IMR-90 (cell line): ENCODE results near the gene ASTN2. TPM values are rescaled to one million over a fixed set of nuclear protein-coding genes. Genes with fewer than 3 reads are reported as not detected.

ENCODE experiments used
- ATAC-seq: fragments of 200-7000 bp; cut with Tn5 transposase; 2 replicates; pipeline ENCODE4 v1.9.1; 2020; ENCODE audit warnings: low read depth, mild to moderate bottlenecking, moderate library complexity
- BruUV-seq: library from RNA; stranded (reverse); fragments of 400-500 nt; replicated peaks from 2 replicates; lab custom pipeline; 2021; lab: Mats Ljungman, UMichigan
- CTCF ChIA-PET: fragments of 300-600 bp; formaldehyde crosslinking; extraction: SDS; loops from one replicate; lab custom pipeline; 2021; ENCODE audit warnings: antibody characterized with exemption; lab: Yijun Ruan, JAX
- POLR2A ChIA-PET: fragments of 300-600 bp; sonication (Branson Sonifier 250); formaldehyde crosslinking; loops from one replicate; lab custom pipeline; 2022; ENCODE audit warnings: antibody characterized with exemption; ENCODE audit not compliant: unreplicated experiment; lab: Charles Lee
- DNase-seq: peaks from one replicate; pipeline ENCODE4 v3.0.0; 2013
- H2AFZ ChIP-seq: replicated peaks from 2 replicates; pipeline ENCODE3; 2013; ENCODE audit warnings: low read length, mild to moderate bottlenecking; ENCODE audit not compliant: poor library complexity
- H2AK5ac ChIP-seq: 2 replicates; pipeline ENCODE4 v1.6.1; 2013; ENCODE audit warnings: low read depth, low read length, inconsistent platforms
- H2AK9ac ChIP-seq: replicated peaks from 2 replicates; pipeline ENCODE3; 2013; ENCODE audit warnings: mild to moderate bottlenecking, low read depth, low read length, moderate library complexity; ENCODE audit not compliant: poor library complexity
- H2BK120ac ChIP-seq: 2 replicates; pipeline ENCODE4 v1.6.1; 2013; ENCODE audit warnings: low read depth, low read length, inconsistent platforms
- H2BK15ac ChIP-seq: 3 replicates; pipeline ENCODE4 v1.6.1; 2013; ENCODE audit warnings: low read depth, low read length, inconsistent platforms
- H2BK20ac ChIP-seq: 2 replicates; pipeline ENCODE4 v1.6.1; 2013; ENCODE audit warnings: low read depth, mild to moderate bottlenecking, inconsistent platforms, low read length, moderate library complexity
- H2BK5ac ChIP-seq: 2 replicates; pipeline ENCODE4 v1.6.1; 2013; ENCODE audit warnings: mild to moderate bottlenecking, low read depth, low read length, inconsistent platforms; ENCODE audit not compliant: poor library complexity, severe bottlenecking
- H3K14ac ChIP-seq: replicated peaks from 2 replicates; pipeline ENCODE4 v1.6.1; 2013; ENCODE audit warnings: low read depth, low read length, inconsistent platforms
- H3K18ac ChIP-seq: 2 replicates; pipeline ENCODE4 v1.6.1; 2013; ENCODE audit warnings: low read depth, low read length, control low read depth
- H3K23ac ChIP-seq: 2 replicates; pipeline ENCODE4 v1.6.1; 2013; ENCODE audit warnings: low read depth, low read length, inconsistent platforms
- H3K27ac ChIP-seq: 2 replicates; pipeline ENCODE4 v1.5.1; 2013; ENCODE audit warnings: mild to moderate bottlenecking, control low read depth, low read length; ENCODE audit not compliant: insufficient read depth
- H3K27me3 ChIP-seq: 2 replicates; pipeline ENCODE4 v1.6.1; 2013; ENCODE audit warnings: low read length; ENCODE audit not compliant: control insufficient read depth, insufficient read depth
- H3K36me3 ChIP-seq: 2 replicates; pipeline ENCODE4 v1.6.1; 2013; ENCODE audit warnings: low read length, mixed read lengths; ENCODE audit not compliant: control insufficient read depth, insufficient read depth
- H3K4ac ChIP-seq: 2 replicates; pipeline ENCODE4 v1.6.1; 2013; ENCODE audit warnings: low read depth, low read length, inconsistent platforms
- H3K4me1 ChIP-seq: 2 replicates; pipeline ENCODE4 v1.6.1; 2013; ENCODE audit warnings: low read length, mixed read lengths; ENCODE audit not compliant: control insufficient read depth, insufficient read depth
- H3K4me2 ChIP-seq: 2 replicates; pipeline ENCODE4 v1.6.1; 2013; ENCODE audit warnings: low read depth, mild to moderate bottlenecking, control low read depth, low read length, moderate library complexity
- H3K4me3 ChIP-seq: 2 replicates; pipeline ENCODE4 v1.5.1; 2013; ENCODE audit warnings: low read depth, mild to moderate bottlenecking, control low read depth, low read length, moderate library complexity; ENCODE audit not compliant: insufficient read depth
- H3K56ac ChIP-seq: 2 replicates; pipeline ENCODE4 v1.6.1; 2013; ENCODE audit warnings: low read length, inconsistent platforms; ENCODE audit not compliant: insufficient read depth; ENCODE audit errors: extremely low read depth
- H3K79me1 ChIP-seq, 2 experiments: 2 replicates each; pipeline ENCODE4 v1.6.1; 2013; ENCODE audit warnings: low read length in 2 of 2, inconsistent platforms in 1 of 2, low read depth in 1 of 2
- H3K9ac ChIP-seq: 2 replicates; pipeline ENCODE4 v1.6.1; 2013; ENCODE audit warnings: low read depth, low read length, control low read depth
- H3K9me1 ChIP-seq: 2 replicates; pipeline ENCODE4 v1.6.1; 2013; ENCODE audit warnings: low read length, inconsistent platforms; ENCODE audit not compliant: insufficient read depth
- H3K9me3 ChIP-seq: 2 replicates; pipeline ENCODE4 v1.6.1; 2013; ENCODE audit warnings: low read length; ENCODE audit not compliant: control insufficient read depth, insufficient read depth
- H4K20me1 ChIP-seq: 2 replicates; pipeline ENCODE4 v1.6.1; 2013; ENCODE audit warnings: low read length, inconsistent platforms; ENCODE audit not compliant: insufficient read depth
- H4K5ac ChIP-seq: 2 replicates; pipeline ENCODE4 v1.6.1; 2013; ENCODE audit warnings: mild to moderate bottlenecking, low read depth, low read length, control low read depth
- H4K8ac ChIP-seq, 2 experiments: 2 replicates each; pipeline ENCODE4 v1.6.1; 2013; ENCODE audit warnings: low read depth in 2 of 2, low read length in 2 of 2, control low read depth in 1 of 2, inconsistent platforms in 1 of 2
- H4K91ac ChIP-seq: 2 replicates; pipeline ENCODE4 v1.6.1; 2013; ENCODE audit warnings: low read depth, low read length, inconsistent platforms; ENCODE audit not compliant: insufficient read depth
- BHLHE40 ChIP-seq: fragments of 150-350 bp; IDR thresholded peaks from 2 replicates; pipeline ENCODE4 v1.6.1; 2016; ENCODE audit warnings: mild to moderate bottlenecking, low read depth, low read length
- CHD1 ChIP-seq: IDR thresholded peaks from 2 replicates; pipeline ENCODE4 v1.6.1; 2012; ENCODE audit warnings: low read depth, low read length, improper control_type of control experiment
- MAFK ChIP-seq: IDR thresholded peaks from 2 replicates; pipeline ENCODE4 v1.6.1; 2012; ENCODE audit warnings: low read depth, low read length, improper control_type of control experiment
- MAZ ChIP-seq: IDR thresholded peaks from 2 replicates; pipeline ENCODE4 v1.6.1; 2012; ENCODE audit warnings: low read depth, mild to moderate bottlenecking, low read length, improper control_type of control experiment, moderate library complexity, borderline replicate concordance
- MXI1 ChIP-seq: IDR thresholded peaks from 2 replicates; pipeline ENCODE4 v1.6.1; 2012; ENCODE audit warnings: low read depth, mild to moderate bottlenecking, low read length, moderate library complexity, borderline replicate concordance
- RAD21 ChIP-seq: IDR thresholded peaks from 2 replicates; pipeline ENCODE4 v1.6.1; 2012; ENCODE audit warnings: low read length, improper control_type of control experiment
- SMC3 ChIP-seq: fragments of 150-350 bp; IDR thresholded peaks from 2 replicates; pipeline ENCODE4 v1.6.1; 2016; ENCODE audit warnings: low read depth, mild to moderate bottlenecking, antibody characterized with exemption, low read length, moderate library complexity
- WGBS, 2 experiments: methylation state at CpG; one replicate each; pipeline versions ENCODE4 v1.1.5 to v1.1.7; 2013; ENCODE audit warnings: missing lambda C conversion rate in 2 of 2; ENCODE audit not compliant: insufficient read length in 1 of 2; ENCODE audit errors: extremely low coverage in 2 of 2; 5-methylcytosine and 5-hydroxymethylcytosine counted together
- dilution Hi-C: fragments of 300-500 bp; cut with HindIII; formaldehyde crosslinking; loops from one replicate; pipeline ENCODE4 v1.14.3; 2018; ENCODE audit warnings: low sequenced_read_pairs; ENCODE audit not compliant: unreplicated experiment
- in situ Hi-C: fragments of 300-500 bp; cut with MboI; formaldehyde crosslinking; loops from 3 replicates; pipeline ENCODE4 v1.14.3; 2019; ENCODE audit warnings: low sequenced_read_pairs, inconsistent platforms, mixed read lengths
- intact Hi-C: fragments of 100-400 bp; cut with micrococcal nuclease; formaldehyde crosslinking; loops from 2 replicates; pipeline ENCODE4 v1.10.0; 2022
- polyA plus RNA-seq, 3 experiments: library from polyadenylated mRNA; depleted of rRNA; stranded (reverse); fragments of >200 nt; gene quantifications; 2 replicates each; pipeline ENCODE4 v1.2.3, GENCODE V29; 2012; ENCODE audit warnings: low replicate concordance in 1 of 3
- total RNA-seq: library from RNA; depleted of rRNA; stranded (reverse); fragments of >200 nt; gene quantifications from 2 replicates; pipeline ENCODE4 v1.2.3, GENCODE V29; 2012
- TF ChIP-seq, protein P1 (sequence below): fragments of 150-350 bp; IDR thresholded peaks from 2 replicates; pipeline ENCODE4 v1.6.1; 2017; ENCODE audit warnings: mild to moderate bottlenecking, antibody characterized with exemption, low read length, low read depth

ASTN2 gene
- total and polyA plus RNA-seq, 2 of the 4 experiments (the other 2 are of a cell fraction): 3.8 to 6.8 TPM

- H2BK15ac ChIP-seq: no peak overlapping the region
- no peak overlapping the region for H4K8ac ChIP-seq
- H2BK120ac ChIP-seq: no peak overlapping the region
- no peak overlapping the region for H4K5ac ChIP-seq
- TF ChIP-seq MXI1: no peak
- TF ChIP-seq SMC3: no peak
- no peak for TF ChIP-seq RAD21
- TF ChIP-seq, protein P1, sequence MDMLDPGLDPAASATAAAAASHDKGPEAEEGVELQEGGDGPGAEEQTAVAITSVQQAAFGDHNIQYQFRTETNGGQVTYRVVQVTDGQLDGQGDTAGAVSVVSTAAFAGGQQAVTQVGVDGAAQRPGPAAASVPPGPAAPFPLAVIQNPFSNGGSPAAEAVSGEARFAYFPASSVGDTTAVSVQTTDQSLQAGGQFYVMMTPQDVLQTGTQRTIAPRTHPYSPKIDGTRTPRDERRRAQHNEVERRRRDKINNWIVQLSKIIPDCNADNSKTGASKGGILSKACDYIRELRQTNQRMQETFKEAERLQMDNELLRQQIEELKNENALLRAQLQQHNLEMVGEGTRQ: no peak
- no peak for TF ChIP-seq BHLHE40
- no peak for TF ChIP-seq MAZ
- no peak for TF ChIP-seq MAFK
- no peak for TF ChIP-seq CHD1
- no CpG with 5 or more reads among the region's 2 CpGs for WGBS, 2 experiments
- H3K56ac ChIP-seq: no peak overlapping the region
- no peak overlapping the region for H2AK9ac ChIP-seq
- H3K23ac ChIP-seq: no peak overlapping the region
- no peak overlapping the region for H3K4me2 ChIP-seq
- ChIA-PET POLR2A (no interaction called here), CTCF (no interaction called here)
- H2AFZ ChIP-seq: no peak overlapping the region
- H2BK20ac ChIP-seq: no peak overlapping the region
- no peak overlapping the region for H3K18ac ChIP-seq
- intact Hi-C loops (no loop called here), dilution Hi-C loops (no loop called here), in situ Hi-C loops (no loop called here)
- H3K4me3 ChIP-seq: no peak overlapping the region
- no peak overlapping the region for H2BK5ac ChIP-seq
- H2AK5ac ChIP-seq: no peak overlapping the region
- H3K27ac ChIP-seq: no peak overlapping the region
- no peak overlapping the region for H3K14ac ChIP-seq
- no peaks in the 10 kb centered on the region for H3K27me3 ChIP-seq
- DNase-seq (no peak), ATAC-seq (no peak)
- no peaks in the 10 kb centered on the region for H3K9me1 ChIP-seq
- H4K20me1 ChIP-seq: no peaks in the 10 kb centered on the region
- no peak overlapping the region for H3K4ac ChIP-seq
- no peaks in the 10 kb centered on the region for H3K36me3 ChIP-seq
- H3K9me3 ChIP-seq: no peaks in the 10 kb centered on the region
- no peak overlapping the region for H3K9ac ChIP-seq
- no peak overlapping the region for H4K91ac ChIP-seq
- H3K4me1 ChIP-seq: no peaks in the 10 kb centered on the region
- no peaks in the 10 kb centered on the region for H3K79me1 ChIP-seq
- no TSS peak for BruUV-seq
Measured at GRCh38 chr9:117021906-117022305, 393.0 kb downstream of the ASTN2 start.
